ENCODE measurements around the gene TPBGL. TPM values are rescaled to one million over a fixed set of nuclear protein-coding genes. Genes with fewer than 3 reads are reported as not detected.

The TPBGL gene
- total and polyA plus RNA-seq, 2 donors (not counting 3 experiments of a cell fraction or from before 2014, with no cell fraction given), result not detected

- H3K4me1 ChIP-seq (ENCODE audit: control insufficient read depth, extremely low read depth, insufficient read depth, low read length), result no peaks in the 10 kb centered on the region
- ChIA-PET CTCF (interaction anchor here (0.6 to 10.9 kb wide), 55 partner anchors 9 to 459 kb away, joined by 3 to 1202 read pairs (median 7); partner anchors contain the start of genes NEU3, SLCO2B1, SPCS2 and TPBGL), POLR2A (interaction anchor here (0.7 to 1.1 kb wide), 3 partner anchors 10 to 63 kb away, joined by 3 to 5 read pairs (median 4); no protein-coding TSS in a partner anchor)
- H3K9me3 ChIP-seq (replicated peaks; ENCODE audit: control insufficient read depth, insufficient read depth, low read length), result no peaks in the 10 kb centered on the region
- H3K9me1 ChIP-seq (replicated peaks; ENCODE audit: control insufficient read depth, extremely low read depth, insufficient read depth, low read length), result no peaks in the 10 kb centered on the region
- FAIRE-seq, result no peak
- no peaks in the 10 kb centered on the region for H3K79me2 ChIP-seq (ENCODE audit: control insufficient read depth, insufficient read depth, low read length)
- H2AFZ ChIP-seq (ENCODE audit: low read depth, low read length), result no peak overlapping the region
- no peaks in the 10 kb centered on the region for H4K20me1 ChIP-seq (replicated peaks; ENCODE audit: control insufficient read depth, extremely low read depth, insufficient read depth, low read length)
- dilution Hi-C loops (cut with MboI; ENCODE audit: extremely low pct_ligation_motif_present, low sequenced_read_pairs) (no loop called here), intact Hi-C loops (cut with micrococcal nuclease) (loop anchor here (1.0 kb wide), 5 partner anchors 43 to 276 kb away; no protein-coding TSS in a partner anchor)
- no peaks in the 10 kb centered on the region for H3K36me3 ChIP-seq (ENCODE audit: control insufficient read depth in 2 of 2, extremely low read depth in 1 of 2, insufficient read depth in 2 of 2, low read length in 2 of 2)
- no peak for DNase-seq (ENCODE audit: low read depth, low spot score)
- no peak overlapping the region for H3K9ac ChIP-seq (replicated peaks; ENCODE audit: extremely low read depth, insufficient read depth, low read length)
- no peak overlapping the region for H3K4me3 ChIP-seq (replicated peaks in 1 of 3; ENCODE audit: insufficient read depth in 1 of 3, low read depth in 1 of 3, low read length in 3 of 3)
- BruUV-seq (replicated peaks), result no TSS peak
- TF ChIP-seq GATA2 (IDR thresholded peaks at IDR 0.05; ENCODE audit: insufficient read depth, insufficient read length, low read depth, low read length) (no peak), FOS (IDR thresholded peaks at IDR 0.05; ENCODE audit: borderline replicate concordance, insufficient read depth, low read length) (no peak), POLR2A (IDR thresholded peaks at IDR 0.05; ENCODE audit: low read depth, low read length) (no peak), JUN (IDR thresholded peaks at IDR 0.05; ENCODE audit: borderline replicate concordance, insufficient read depth, insufficient read length, low read depth) (no peak), CTCF (IDR thresholded peaks at IDR 0.05; ENCODE audit: extremely low read depth in 1 of 2, insufficient read depth in 1 of 2, low read depth in 1 of 2, low read length in 2 of 2) (no peak), EZH2 (IDR thresholded peaks at IDR 0.05; ENCODE audit: borderline replicate concordance, low read depth, low read length, severe bottlenecking) (no peak), MYC (IDR thresholded peaks at IDR 0.05; ENCODE audit: low read depth, low read length) (no peak), POLR2AphosphoS5 (IDR thresholded peaks at IDR 0.05; ENCODE audit: insufficient read depth, low read depth, low read length) (no peak)
- TF ChIP-seq, protein P1, sequence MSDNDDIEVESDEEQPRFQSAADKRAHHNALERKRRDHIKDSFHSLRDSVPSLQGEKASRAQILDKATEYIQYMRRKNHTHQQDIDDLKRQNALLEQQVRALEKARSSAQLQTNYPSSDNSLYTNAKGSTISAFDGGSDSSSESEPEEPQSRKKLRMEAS (IDR thresholded peaks at IDR 0.05; ENCODE audit: insufficient read depth, insufficient read length), result no peak
- peaks cover 16% of the 10 kb centered on the region in 2 experiments for H3K27me3 ChIP-seq (ENCODE audit: control insufficient read depth in 2 of 2, insufficient read depth in 2 of 2, low read length in 2 of 2)
- H3K4me2 ChIP-seq (ENCODE audit: insufficient read depth, low read length), result no peak overlapping the region
- no peak overlapping the region for H3K27ac ChIP-seq (ENCODE audit: insufficient read depth, low read depth, low read length)
These were observed 35.0 kb upstream of the TPBGL start for GRCh38 chr11:75205564-75206020.

All from endothelial cell of umbilical vein (primary cell).